Measurements from ENCODE around the gene KCNAB3. TPM values are rescaled to one million over a fixed set of nuclear protein-coding genes. Genes with fewer than 3 reads are reported as not detected.

Gene KCNAB3
- total RNA-seq, 1 experiment from 2014 or later, result not detected

- Histone ChIP-seq H3K4me3 (ENCODE audit: insufficient read depth, low read depth, low read length) (no peak overlapping the region), H3K36me3 (replicated peaks; ENCODE audit: control insufficient read depth, insufficient read depth, low read length) (no peaks in the 10 kb centered on the region), H3K27me3 (ENCODE audit: control insufficient read depth, insufficient read depth, low read length) (peaks cover 92% of the 10 kb centered on the region)
- DNase-seq, result no peak
Measured at GRCh38 chr17:7927596-7927995, 2.1 kb downstream of the KCNAB3 start.

GRCh38 chr17:7922845-7923628 is 6.6 kb downstream of the KCNAB3 start:
- Histone ChIP-seq H3K36me3 (replicated peaks; ENCODE audit: control insufficient read depth, insufficient read depth, low read length) (no peaks in the 10 kb centered on the region), H3K27me3 (ENCODE audit: control insufficient read depth, insufficient read depth, low read length) (peaks cover 80% of the 10 kb centered on the region), H3K4me3 (ENCODE audit: insufficient read depth, low read depth, low read length) (peak overlapping the region; percentile 42)
- peak; percentile 93 for DNase-seq

- peak overlapping the region; percentile 42 for H3K4me3 ChIP-seq (ENCODE audit: insufficient read depth, low read depth, low read length)
- no peaks in the 10 kb centered on the region for H3K36me3 ChIP-seq (replicated peaks; ENCODE audit: control insufficient read depth, insufficient read depth, low read length)
- no peak for DNase-seq
- H3K27me3 ChIP-seq (ENCODE audit: control insufficient read depth, insufficient read depth, low read length), result peaks cover 77% of the 10 kb centered on the region
Measured at GRCh38 chr17:7922269-7922844, 7.3 kb downstream of the KCNAB3 start.

- no peak for DNase-seq
- Histone ChIP-seq H3K27me3 (ENCODE audit: control insufficient read depth, insufficient read depth, low read length) (peaks cover 51% of the 10 kb centered on the region), H3K4me3 (ENCODE audit: insufficient read depth, low read depth, low read length) (no peak overlapping the region), H3K36me3 (replicated peaks; ENCODE audit: control insufficient read depth, insufficient read depth, low read length) (no peaks in the 10 kb centered on the region)
Measured at GRCh38 chr17:7916808-7917207, 12.8 kb downstream of the KCNAB3 start.

GRCh38 chr17:7916385-7916682 is 13.3 kb downstream of the KCNAB3 start:
- H3K4me3 ChIP-seq (ENCODE audit: insufficient read depth, low read depth, low read length), result peak overlapping the region; percentile 58
- peaks cover 46% of the 10 kb centered on the region for H3K27me3 ChIP-seq (ENCODE audit: control insufficient read depth, insufficient read depth, low read length)
- H3K36me3 ChIP-seq (replicated peaks; ENCODE audit: control insufficient read depth, insufficient read depth, low read length), result no peaks in the 10 kb centered on the region
- DNase-seq, result no peak

- Histone ChIP-seq H3K27me3 (ENCODE audit: control insufficient read depth, insufficient read depth, low read length) (peaks cover 43% of the 10 kb centered on the region), H3K36me3 (replicated peaks; ENCODE audit: control insufficient read depth, insufficient read depth, low read length) (no peaks in the 10 kb centered on the region), H3K4me3 (ENCODE audit: insufficient read depth, low read depth, low read length) (peak within 1 kb of the TSS; percentile 58)
- DNase-seq, result peak; percentile 95
Measured at GRCh38 chr17:7915611-7916384, 13.9 kb downstream of the KCNAB3 start, which contains the start of gene RNF227. TSS of gene RNF227 (minus strand) at chr17:7916289. CDS start at chr17:7916195, 94 bp downstream.

GRCh38 chr17:7915179-7915610 is 14.5 kb downstream of the KCNAB3 start:
- peak overlapping the region; percentile 58 for H3K4me3 ChIP-seq (ENCODE audit: insufficient read depth, low read depth, low read length)
- no peaks in the 10 kb centered on the region for H3K36me3 ChIP-seq (replicated peaks; ENCODE audit: control insufficient read depth, insufficient read depth, low read length)
- no peak for DNase-seq
- peaks cover 40% of the 10 kb centered on the region for H3K27me3 ChIP-seq (ENCODE audit: control insufficient read depth, insufficient read depth, low read length)

GRCh38 chr17:7912927-7913524 is 16.6 kb downstream of the KCNAB3 start:
- Histone ChIP-seq H3K4me3 (ENCODE audit: insufficient read depth, low read depth, low read length) (no peak overlapping the region), H3K27me3 (ENCODE audit: control insufficient read depth, insufficient read depth, low read length) (peaks cover 31% of the 10 kb centered on the region), H3K36me3 (replicated peaks; ENCODE audit: control insufficient read depth, insufficient read depth, low read length) (no peaks in the 10 kb centered on the region)
- peak; percentile 82 for DNase-seq

GRCh38 chr17:7911116-7911515 is 18.5 kb downstream of the KCNAB3 start:
- Histone ChIP-seq H3K36me3 (replicated peaks; ENCODE audit: control insufficient read depth, insufficient read depth, low read length) (no peaks in the 10 kb centered on the region), H3K4me3 (ENCODE audit: insufficient read depth, low read depth, low read length) (no peak overlapping the region), H3K27me3 (ENCODE audit: control insufficient read depth, insufficient read depth, low read length) (peaks cover 16% of the 10 kb centered on the region)
- DNase-seq, result no peak

GRCh38 chr17:7910711-7911110 is 18.9 kb downstream of the KCNAB3 start:
- H3K36me3 ChIP-seq (replicated peaks; ENCODE audit: control insufficient read depth, insufficient read depth, low read length), result no peaks in the 10 kb centered on the region
- no peak for DNase-seq
- no peak overlapping the region for H3K4me3 ChIP-seq (ENCODE audit: insufficient read depth, low read depth, low read length)
- H3K27me3 ChIP-seq (ENCODE audit: control insufficient read depth, insufficient read depth, low read length), result peaks cover 14% of the 10 kb centered on the region

- no peak for DNase-seq
- Histone ChIP-seq H3K36me3 (replicated peaks; ENCODE audit: control insufficient read depth, insufficient read depth, low read length) (no peaks in the 10 kb centered on the region), H3K27me3 (ENCODE audit: control insufficient read depth, insufficient read depth, low read length) (peaks cover 10% of the 10 kb centered on the region), H3K4me3 (ENCODE audit: insufficient read depth, low read depth, low read length) (no peak overlapping the region)
Measured at GRCh38 chr17:7910281-7910680, 19.4 kb downstream of the KCNAB3 start.

GRCh38 chr17:7909089-7909488 is 20.6 kb downstream of the KCNAB3 start:
- Histone ChIP-seq H3K27me3 (ENCODE audit: control insufficient read depth, insufficient read depth, low read length) (no peaks in the 10 kb centered on the region), H3K4me3 (ENCODE audit: insufficient read depth, low read depth, low read length) (no peak overlapping the region), H3K36me3 (replicated peaks; ENCODE audit: control insufficient read depth, insufficient read depth, low read length) (no peaks in the 10 kb centered on the region)
- peak; percentile 59 for DNase-seq

GRCh38 chr17:7903154-7904103 is 26.2 kb downstream of the KCNAB3 start:
- Histone ChIP-seq H3K36me3 (replicated peaks; ENCODE audit: control insufficient read depth, insufficient read depth, low read length) (no peaks in the 10 kb centered on the region; the same call in 1 of the 2 replicates), H3K27me3 (ENCODE audit: control insufficient read depth, insufficient read depth, low read length) (no peaks in the 10 kb centered on the region), H3K4me3 (ENCODE audit: insufficient read depth, low read depth, low read length) (no peak overlapping the region)
- DNase-seq, result no peak

GRCh38 chr17:7897773-7898172 is 31.9 kb downstream of the KCNAB3 start:
- no peak for DNase-seq
- Histone ChIP-seq H3K4me3 (ENCODE audit: insufficient read depth, low read depth, low read length) (no peak overlapping the region), H3K27me3 (ENCODE audit: control insufficient read depth, insufficient read depth, low read length) (no peaks in the 10 kb centered on the region), H3K36me3 (replicated peaks; ENCODE audit: control insufficient read depth, insufficient read depth, low read length) (no peaks in the 10 kb centered on the region; the same call in 1 of the 2 replicates)

Measured in H7 (cell line).